PC-9 (cell line): ENCODE data around the gene PRAMEF2. TPM values are rescaled to one million over a fixed set of nuclear protein-coding genes. Genes with fewer than 3 reads are reported as not detected.
"Not testable (repeated sequence)": the region's sequence is repeated elsewhere in the genome, so short reads cannot be mapped to it uniquely, and the experiment has no call there.

ENCODE experiments used
- BruUV-seq: library from RNA; stranded (reverse); fragments of 400-500 nt; replicated peaks from 2 replicates; lab custom pipeline; 2021; lab: Mats Ljungman, UMichigan
- CTCF ChIA-PET: fragments of 300-600 bp; sonication (Branson Sonifier 250); formaldehyde crosslinking; loops from one replicate; lab custom pipeline; 2022; ENCODE audit warnings: antibody characterized with exemption; lab: Charles Lee
- POLR2A ChIA-PET: fragments of 300-600 bp; sonication (Branson Sonifier 250); formaldehyde crosslinking; loops from one replicate; lab custom pipeline; 2022; ENCODE audit warnings: antibody characterized with exemption; ENCODE audit not compliant: unreplicated experiment; lab: Charles Lee
- DNase-seq, 2 experiments: peaks; one replicate each; pipeline versions ENCODE4 v3.0.0 to v3.0.0-alpha.2; 2015 to 2022; ENCODE audit warnings: mixed read lengths in 1 of 2
- H2AFZ ChIP-seq: fragments of 200-600 bp; sonication (generic); 2 replicates; pipeline ENCODE4 v1.8.1; 2017; ENCODE audit warnings: antibody characterized with exemption
- H3F3A ChIP-seq: fragments of 200-600 bp; sonication (generic); 2 replicates; pipeline ENCODE4 v1.8.1; 2017; ENCODE audit warnings: antibody characterized with exemption, mild to moderate bottlenecking, low read depth; ENCODE audit not compliant: insufficient read depth
- H3K27ac ChIP-seq: fragments of 200-600 bp; sonication (generic); 2 replicates; pipeline ENCODE4 v1.6.1; 2016; ENCODE audit warnings: mixed run types
- H3K27me3 ChIP-seq: fragments of 200-600 bp; sonication (generic); 2 replicates; pipeline ENCODE4 v1.6.1; 2016; ENCODE audit warnings: low read depth, mixed run types; ENCODE audit not compliant: insufficient read depth
- H3K36me3 ChIP-seq: fragments of 200-600 bp; sonication (generic); 2 replicates; pipeline ENCODE4 v1.6.1; 2016; ENCODE audit warnings: low read depth, mixed run types
- H3K4me1 ChIP-seq: fragments of 200-600 bp; sonication (generic); replicated peaks from 2 replicates; pipeline ENCODE4 v1.6.1; 2016; ENCODE audit warnings: mixed run types; ENCODE audit not compliant: insufficient read depth
- H3K4me2 ChIP-seq: fragments of 200-600 bp; sonication (generic); 2 replicates; pipeline ENCODE4 v1.6.1; 2017; ENCODE audit warnings: mixed run types
- H3K4me3 ChIP-seq: fragments of 200-600 bp; sonication (generic); 2 replicates; pipeline ENCODE4 v1.6.1; 2016; ENCODE audit warnings: mixed run types
- H3K79me2 ChIP-seq: fragments of 200-600 bp; sonication (generic); 2 replicates; pipeline ENCODE4 v1.6.1; 2017; ENCODE audit warnings: low read depth, mixed run types
- H3K9me2 ChIP-seq: fragments of 200-600 bp; sonication (generic); 2 replicates; pipeline ENCODE4 v1.8.1; 2017; ENCODE audit warnings: mild to moderate bottlenecking; ENCODE audit not compliant: insufficient read depth
- H3K9me3 ChIP-seq: fragments of 200-600 bp; sonication (generic); 2 replicates; pipeline ENCODE4 v1.8.1; 2016; ENCODE audit warnings: low read depth; ENCODE audit not compliant: insufficient read depth
- H4K20me1 ChIP-seq: fragments of 200-600 bp; sonication (generic); 2 replicates; pipeline ENCODE4 v1.8.1; 2017; ENCODE audit not compliant: insufficient read depth
- EZH2 ChIP-seq: fragments of 200-600 bp; sonication (generic); IDR thresholded peaks from 2 replicates; pipeline ENCODE4 v1.8.0; 2017; ENCODE audit warnings: antibody characterized with exemption, low read depth
- intact Hi-C: fragments of 100-400 bp; cut with micrococcal nuclease; formaldehyde crosslinking; loops from one replicate; pipeline ENCODE4 v1.10.0; 2022; ENCODE audit not compliant: unreplicated experiment
- total RNA-seq: library from RNA; stranded (reverse); gene quantifications from 2 replicates; pipeline ENCODE4 v1.2.3, GENCODE V29; 2021
- TF ChIP-seq, protein P1 (sequence below): fragments of 200-600 bp; sonication (generic); conservative IDR thresholded peaks from 2 replicates; pipeline ENCODE4 v1.6.1; 2017; ENCODE audit warnings: mixed run types, antibody characterized with exemption, mild to moderate bottlenecking, moderate library complexity

Gene PRAMEF2
- total RNA-seq, 1 experiment from 2014 or later = not detected

DNA sequence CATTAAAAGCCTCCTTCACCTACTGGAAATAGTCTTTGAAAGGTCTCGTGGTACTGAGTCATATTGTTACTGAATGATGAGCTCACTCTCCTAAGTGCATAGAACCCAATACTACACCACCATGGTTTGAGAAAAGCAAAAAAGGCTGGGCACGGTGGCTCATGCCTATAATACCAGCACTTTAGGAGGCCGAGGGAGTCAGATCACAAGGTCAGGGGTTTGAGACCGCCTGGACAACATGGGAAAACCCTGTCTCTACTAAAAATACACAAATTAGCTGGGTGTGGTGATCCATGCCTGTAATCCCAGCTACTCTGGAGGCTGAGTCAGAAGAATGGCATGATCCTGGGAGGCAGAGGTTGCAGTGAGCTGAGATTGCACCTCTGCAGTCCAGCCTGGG lies 5.1 kb upstream of the PRAMEF2 start:
- TF ChIP-seq EZH2 = no peak
- TF ChIP-seq, protein P1, sequence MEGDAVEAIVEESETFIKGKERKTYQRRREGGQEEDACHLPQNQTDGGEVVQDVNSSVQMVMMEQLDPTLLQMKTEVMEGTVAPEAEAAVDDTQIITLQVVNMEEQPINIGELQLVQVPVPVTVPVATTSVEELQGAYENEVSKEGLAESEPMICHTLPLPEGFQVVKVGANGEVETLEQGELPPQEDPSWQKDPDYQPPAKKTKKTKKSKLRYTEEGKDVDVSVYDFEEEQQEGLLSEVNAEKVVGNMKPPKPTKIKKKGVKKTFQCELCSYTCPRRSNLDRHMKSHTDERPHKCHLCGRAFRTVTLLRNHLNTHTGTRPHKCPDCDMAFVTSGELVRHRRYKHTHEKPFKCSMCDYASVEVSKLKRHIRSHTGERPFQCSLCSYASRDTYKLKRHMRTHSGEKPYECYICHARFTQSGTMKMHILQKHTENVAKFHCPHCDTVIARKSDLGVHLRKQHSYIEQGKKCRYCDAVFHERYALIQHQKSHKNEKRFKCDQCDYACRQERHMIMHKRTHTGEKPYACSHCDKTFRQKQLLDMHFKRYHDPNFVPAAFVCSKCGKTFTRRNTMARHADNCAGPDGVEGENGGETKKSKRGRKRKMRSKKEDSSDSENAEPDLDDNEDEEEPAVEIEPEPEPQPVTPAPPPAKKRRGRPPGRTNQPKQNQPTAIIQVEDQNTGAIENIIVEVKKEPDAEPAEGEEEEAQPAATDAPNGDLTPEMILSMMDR = no peak
- no peaks in the 10 kb centered on the region for H3K9me3 ChIP-seq
- peaks cover 5% of the 10 kb centered on the region; the same call in 1 of the 2 replicates for H3K27me3 ChIP-seq
- intact Hi-C loops = no loop called here
- no peaks in the 10 kb centered on the region for H3K36me3 ChIP-seq
- no peak overlapping the region for H3K4me2 ChIP-seq
- no peak overlapping the region for H3K4me3 ChIP-seq
- no peak overlapping the region for H2AFZ ChIP-seq
- H3K27ac ChIP-seq = no peak overlapping the region
- CTCF ChIA-PET = no interaction called here
- no peak for DNase-seq
- no peaks in the 10 kb centered on the region for H3K4me1 ChIP-seq
- H3K79me2 ChIP-seq = no peaks in the 10 kb centered on the region
- no peaks in the 10 kb centered on the region for H3K9me2 ChIP-seq
- H3F3A ChIP-seq = no peaks in the 10 kb centered on the region
- POLR2A ChIA-PET = no interaction called here
- H4K20me1 ChIP-seq = no peaks in the 10 kb centered on the region
- BruUV-seq = no TSS peak

DNA sequence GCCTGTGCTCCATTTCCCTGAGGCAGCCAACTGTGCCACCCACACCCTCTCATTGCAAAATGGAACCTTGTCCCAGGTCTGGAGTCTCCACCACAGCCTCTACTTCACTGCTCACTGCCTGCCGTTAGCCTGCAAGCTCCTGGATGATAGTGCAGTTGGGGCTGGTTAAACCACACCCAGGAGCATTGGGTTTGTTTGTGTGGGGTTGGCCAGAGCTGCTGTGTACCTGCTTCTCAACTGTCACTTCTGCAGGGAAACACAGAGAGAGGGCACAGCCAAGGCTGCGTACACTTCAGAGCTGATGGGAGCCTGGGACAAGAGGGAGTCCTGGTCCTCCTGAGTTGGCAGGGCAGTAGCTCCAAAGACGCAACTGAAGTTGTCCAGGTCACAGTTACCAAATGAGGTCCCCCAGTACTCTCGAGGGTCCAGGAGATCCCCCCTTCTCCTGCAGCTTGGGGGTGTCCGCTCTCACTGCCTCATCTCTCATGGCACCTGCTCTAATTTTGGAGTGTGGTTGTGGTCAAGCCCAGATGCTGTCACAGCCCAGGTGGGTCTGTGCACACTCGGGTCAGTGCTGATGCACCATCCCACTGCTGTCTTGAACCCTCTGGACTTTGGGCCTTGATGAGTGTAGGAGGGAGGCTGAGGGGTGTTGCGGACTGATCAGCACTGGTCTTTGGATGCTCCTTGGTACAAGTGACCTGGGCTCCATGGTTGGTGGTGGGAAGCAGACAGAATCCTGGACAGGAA lies 6.4 kb downstream of the PRAMEF2 start:
- H3K27ac ChIP-seq, H4K20me1 ChIP-seq, H3K9me3 ChIP-seq, DNase-seq, intact Hi-C loops, H3K4me1 ChIP-seq, H3K4me2 ChIP-seq, H3K36me3 ChIP-seq, H3K79me2 ChIP-seq, CTCF ChIA-PET, BruUV-seq, H3F3A ChIP-seq, H3K27me3 ChIP-seq, H3K4me3 ChIP-seq, H3K9me2 ChIP-seq, POLR2A ChIA-PET, H2AFZ ChIP-seq: not testable (repeated sequence)

DNA sequence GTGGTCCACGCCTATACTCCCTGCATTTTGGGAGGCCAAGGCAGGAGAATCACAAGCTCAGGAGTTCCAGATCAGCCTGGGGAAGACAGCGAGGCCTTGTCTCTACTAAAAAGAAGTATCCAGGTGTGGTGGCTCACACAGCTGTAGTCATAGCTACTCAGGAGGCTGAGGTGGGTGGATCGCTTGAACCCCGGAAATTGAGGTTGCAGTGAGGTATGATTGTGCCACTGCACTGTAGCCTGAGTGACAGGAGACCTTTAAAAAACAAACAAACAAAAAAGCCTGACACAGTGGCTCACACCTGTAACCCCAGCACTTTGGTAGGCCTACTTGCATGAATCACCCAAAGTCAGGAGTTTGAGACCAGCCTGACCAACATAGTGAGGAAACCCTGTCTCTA lies 21.6 kb downstream of the PRAMEF2 start:
- H3F3A ChIP-seq, DNase-seq, H3K27me3 ChIP-seq, H3K9me2 ChIP-seq, H3K27ac ChIP-seq, CTCF ChIA-PET, H3K9me3 ChIP-seq, H3K4me1 ChIP-seq, H2AFZ ChIP-seq, H3K4me2 ChIP-seq, H4K20me1 ChIP-seq, BruUV-seq, intact Hi-C loops, H3K79me2 ChIP-seq, POLR2A ChIA-PET, H3K4me3 ChIP-seq, H3K36me3 ChIP-seq: not testable (repeated sequence)

DNA sequence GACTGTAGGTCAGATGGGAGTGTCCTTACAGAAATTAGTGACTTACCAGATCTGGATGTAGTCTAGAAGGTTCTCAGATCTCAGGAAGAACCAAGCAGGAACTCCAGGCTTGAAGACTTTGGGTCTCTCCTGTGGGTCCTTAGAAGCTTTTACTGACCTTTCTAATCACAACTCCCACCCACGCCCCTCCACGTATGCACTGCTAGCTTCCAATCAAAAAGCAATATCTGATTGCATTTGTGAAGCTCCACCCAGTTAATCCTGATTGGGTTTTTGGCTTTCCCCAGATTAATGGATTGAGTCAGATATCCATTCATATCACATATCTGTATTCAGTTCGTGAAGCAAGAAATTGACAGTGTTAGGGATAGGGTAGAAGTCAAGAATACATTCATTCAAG lies 29.2 kb downstream of the PRAMEF2 start, which contains the start of gene PRAMEF4:
PRAMEF4 (minus strand) TSS at position 101 of the 400 bp plus-strand sequence. CDS start 2,807 bp downstream, outside the sequence.
- intact Hi-C loops, POLR2A ChIA-PET, H3K4me2 ChIP-seq, H3F3A ChIP-seq, H3K9me3 ChIP-seq, DNase-seq, H4K20me1 ChIP-seq, H3K9me2 ChIP-seq, H3K4me3 ChIP-seq, BruUV-seq, H3K36me3 ChIP-seq, H2AFZ ChIP-seq, CTCF ChIA-PET, H3K27me3 ChIP-seq, H3K27ac ChIP-seq, H3K4me1 ChIP-seq, H3K79me2 ChIP-seq: not testable (repeated sequence)

DNA sequence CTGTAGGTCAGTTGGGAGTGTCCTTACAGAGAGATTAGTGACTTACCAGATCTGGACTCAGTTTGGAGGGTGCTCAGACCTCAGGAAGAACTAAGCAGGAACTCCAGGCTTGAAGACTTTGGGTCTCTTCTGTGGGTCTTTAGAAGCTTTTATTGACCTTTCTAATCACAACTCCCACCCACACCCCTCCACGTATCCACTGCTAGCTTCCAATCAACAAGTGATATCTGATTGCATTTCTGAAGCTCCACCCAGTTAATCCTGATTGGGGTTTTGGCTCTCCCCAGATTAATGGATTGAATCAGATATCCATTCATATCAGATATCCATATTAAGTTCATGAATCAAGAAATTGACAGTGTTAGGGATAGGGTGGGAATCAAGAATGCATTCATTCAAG lies 41.3 kb downstream of the PRAMEF2 start, which contains the start of gene PRAMEF10:
PRAMEF10 (minus strand) TSS at position 101 of the 400 bp plus-strand sequence. CDS start 2,423 bp downstream, outside the sequence.
- H2AFZ ChIP-seq, H3K4me3 ChIP-seq, intact Hi-C loops, H3K36me3 ChIP-seq, H3K79me2 ChIP-seq, DNase-seq, H3K9me3 ChIP-seq, H3K4me1 ChIP-seq, BruUV-seq, POLR2A ChIA-PET, H4K20me1 ChIP-seq, H3K4me2 ChIP-seq, H3K27me3 ChIP-seq, H3K9me2 ChIP-seq, H3K27ac ChIP-seq, H3F3A ChIP-seq, CTCF ChIA-PET: not testable (repeated sequence)

DNA sequence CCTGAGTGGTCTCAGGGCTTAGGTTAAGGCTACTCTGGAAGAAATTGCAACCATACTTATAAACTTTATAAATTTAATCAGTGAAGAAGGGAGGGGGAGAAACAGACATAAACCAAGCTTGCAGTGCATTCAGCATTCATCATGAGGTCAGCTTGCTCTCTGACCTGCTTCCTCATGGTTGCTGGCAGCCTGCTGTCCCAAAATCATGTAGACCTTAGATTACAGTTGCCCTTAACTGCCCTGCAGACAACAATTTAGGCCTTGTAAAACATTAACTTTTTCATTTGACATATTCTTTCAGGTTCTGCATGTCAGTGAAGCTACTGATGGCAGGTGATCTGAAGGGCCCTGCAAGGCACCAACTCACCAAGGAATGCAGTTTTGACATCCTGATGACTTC lies 42.3 kb downstream of the PRAMEF2 start:
- POLR2A ChIA-PET, H3K4me2 ChIP-seq, H3K79me2 ChIP-seq, H3K9me3 ChIP-seq, DNase-seq, H3K4me1 ChIP-seq, H3K4me3 ChIP-seq, H3F3A ChIP-seq, BruUV-seq, H3K27me3 ChIP-seq, intact Hi-C loops, CTCF ChIA-PET, H3K27ac ChIP-seq, H2AFZ ChIP-seq, H4K20me1 ChIP-seq, H3K36me3 ChIP-seq, H3K9me2 ChIP-seq: not testable (repeated sequence)
